ENCODE measurements around the gene ZNF610. TPM values are rescaled to one million over a fixed set of nuclear protein-coding genes. Genes with fewer than 3 reads are reported as not detected.

ZNF610 gene
- total RNA-seq, 1 donor from 2014 or later, result 0.50 TPM

Other genes starting within 250 kb of the ZNF610 start
- 13.2 and 15.0 TPM in 2 replicates for gene ZNF841, start 240.5 kb upstream of the ZNF610 start, total RNA-seq
- gene ZNF616, start 196.3 kb upstream of the ZNF610 start, total RNA-seq, result 6.6 and 8.5 TPM in 2 replicates
- gene ZNF836, start 164.6 kb upstream of the ZNF610 start, total RNA-seq, result 7.2 and 8.8 TPM in 2 replicates
- 218 and 225 TPM in 2 replicates for gene PPP2R1A, start 146.2 kb upstream of the ZNF610 start, total RNA-seq
- 15.9 and 18.2 TPM in 2 replicates for gene ZNF766, start 66.7 kb upstream of the ZNF610 start, total RNA-seq
- gene ZNF480, start 39.1 kb upstream of the ZNF610 start, total RNA-seq, result 3.2 and 3.6 TPM in 2 replicates
- 8.1 and 10.0 TPM in 2 replicates for gene ZNF880, start 33.7 kb downstream of the ZNF610 start, total RNA-seq
- 5.2 and 5.5 TPM in 2 replicates for gene ZNF528, start 61.6 kb downstream of the ZNF610 start, total RNA-seq
- not detected in 2 replicates for gene ZNF534, start 92.9 kb downstream of the ZNF610 start, total RNA-seq
- gene ZNF578, start 117.3 kb downstream of the ZNF610 start, total RNA-seq, result 0.21 and 0.30 TPM in 2 replicates
- gene ZNF808, start 191.4 kb downstream of the ZNF610 start, total RNA-seq, result 20.7 and 22.6 TPM in 2 replicates
- gene ZNF701, start 234.0 kb downstream of the ZNF610 start, total RNA-seq, result 17.1 and 17.8 TPM in 2 replicates

Data from activated T-helper 2 cell treated with anti-CD3 and anti-CD28 coated beads, Interferon-gamma antibody, Interleukin-2, Interleukin-4, amounts not matched to agents 10 μg/mL and 5 μg/mL and 100 μg/mL, durations not matched to agents 14 hours and 24 hours and 36 hours (primary cell).